ENCODE measurements around the gene CAMSAP2.
A peak's percentile ranks its signal among the peaks of the same experiment; 100 is the strongest.
"Not testable (repeated sequence)": the region's sequence is repeated elsewhere in the genome, so short reads cannot be mapped to it uniquely, and the experiment has no call there.

The CAMSAP2 gene

GRCh38 chr1:200780545-200781369 is 42.1 kb downstream of the CAMSAP2 start:
- DNase-seq (ENCODE audit: low read depth), result no peak

GRCh38 chr1:200783926-200784325 is 45.2 kb downstream of the CAMSAP2 start:
- no peak for DNase-seq (ENCODE audit: low read depth)

- no peak for DNase-seq (ENCODE audit: low read depth)
Measured at GRCh38 chr1:200784576-200784975, 45.9 kb downstream of the CAMSAP2 start.

GRCh38 chr1:200786788-200787187 is 48.1 kb downstream of the CAMSAP2 start:
- DNase-seq (ENCODE audit: low read depth), result no peak

- no peak for DNase-seq (ENCODE audit: low read depth)
Measured at GRCh38 chr1:200787896-200788387, 49.2 kb downstream of the CAMSAP2 start.

GRCh38 chr1:200791012-200791411 is 52.3 kb downstream of the CAMSAP2 start:
- not testable (repeated sequence) for DNase-seq (ENCODE audit: low read depth)

GRCh38 chr1:200793677-200794076 is 55.0 kb downstream of the CAMSAP2 start:
- DNase-seq (ENCODE audit: low read depth), result no peak

- DNase-seq (ENCODE audit: low read depth), result no peak
Measured at GRCh38 chr1:200794506-200795065, 55.9 kb downstream of the CAMSAP2 start.

GRCh38 chr1:200795156-200795555 is 56.5 kb downstream of the CAMSAP2 start:
- no peak for DNase-seq (ENCODE audit: low read depth)

GRCh38 chr1:200802042-200802441 is 63.3 kb downstream of the CAMSAP2 start:
- DNase-seq (ENCODE audit: low read depth), result no peak

- peak; percentile 63 for DNase-seq (ENCODE audit: low read depth)
Measured at GRCh38 chr1:200802865-200803512, 64.3 kb downstream of the CAMSAP2 start.

- no peak for DNase-seq (ENCODE audit: low read depth)
Measured at GRCh38 chr1:200805719-200806118, 67.0 kb downstream of the CAMSAP2 start.

- DNase-seq (ENCODE audit: low read depth), result no peak
Measured at GRCh38 chr1:200808846-200809245, 70.2 kb downstream of the CAMSAP2 start.

- no peak for DNase-seq (ENCODE audit: low read depth)
Measured at GRCh38 chr1:200811704-200812103, 73.0 kb downstream of the CAMSAP2 start.

GRCh38 chr1:200816624-200817224 is 78.0 kb downstream of the CAMSAP2 start:
- DNase-seq (ENCODE audit: low read depth), result not testable (repeated sequence)

GRCh38 chr1:200818248-200818647 is 79.6 kb downstream of the CAMSAP2 start:
- DNase-seq (ENCODE audit: low read depth), result no peak

GRCh38 chr1:200819726-200820125 is 81.0 kb downstream of the CAMSAP2 start:
- no peak for DNase-seq (ENCODE audit: low read depth)

GRCh38 chr1:200831091-200831490 is 92.4 kb downstream of the CAMSAP2 start:
- DNase-seq (ENCODE audit: low read depth), result no peak

GRCh38 chr1:200834383-200834782 is 95.7 kb downstream of the CAMSAP2 start:
- DNase-seq (ENCODE audit: low read depth), result no peak

GRCh38 chr1:200836213-200836612 is 97.5 kb downstream of the CAMSAP2 start:
- no peak for DNase-seq (ENCODE audit: low read depth)

GRCh38 chr1:200837931-200838571 is 99.4 kb downstream of the CAMSAP2 start:
- no peak for DNase-seq (ENCODE audit: low read depth)
